ENCODE data around the gene CCT8L2. TPM values are rescaled to one million over a fixed set of nuclear protein-coding genes. Genes with fewer than 3 reads are reported as not detected.
"Not testable (repeated sequence)": the region's sequence is repeated elsewhere in the genome, so short reads cannot be mapped to it uniquely, and the experiment has no call there.

Gene CCT8L2
- total and polyA plus RNA-seq, 2 donors, result not detected

- 90% methylated on average over 3 of the region's 3 CpGs for WGBS
- H3K27ac ChIP-seq (ENCODE audit: low read depth), result no peak overlapping the region
- no peak overlapping the region for H3K4me3 ChIP-seq (ENCODE audit: low read depth, low read length)
- DNase-seq (ENCODE audit: extremely low spot score), result no peak
- no peaks in the 10 kb centered on the region for H3K4me1 ChIP-seq (ENCODE audit: insufficient read depth)
- H3K36me3 ChIP-seq (ENCODE audit: insufficient read depth), result no peaks in the 10 kb centered on the region
Observed at GRCh38 chr22:16559056-16559955, 33.3 kb downstream of the CCT8L2 start.

- H3K36me3 ChIP-seq (ENCODE audit: insufficient read depth); H3K4me3 ChIP-seq (ENCODE audit: low read depth, low read length); H3K27ac ChIP-seq (ENCODE audit: low read depth); H3K4me1 ChIP-seq (ENCODE audit: insufficient read depth); DNase-seq (ENCODE audit: extremely low spot score): not testable (repeated sequence)
- 75% methylated on average over 4 of the region's 4 CpGs for WGBS
Observed at GRCh38 chr22:16558376-16558945, 34.1 kb downstream of the CCT8L2 start.

GRCh38 chr22:16557511-16557910 lies 35.1 kb downstream of the CCT8L2 start:
- DNase-seq (ENCODE audit: extremely low spot score); H3K36me3 ChIP-seq (ENCODE audit: insufficient read depth); H3K27ac ChIP-seq (ENCODE audit: low read depth); H3K4me1 ChIP-seq (ENCODE audit: insufficient read depth); H3K4me3 ChIP-seq (ENCODE audit: low read depth, low read length): not testable (repeated sequence)
- 90% methylated on average over 13 of the region's 13 CpGs for WGBS

GRCh38 chr22:16555077-16555994 lies 37.3 kb downstream of the CCT8L2 start:
- not testable (repeated sequence) for H3K4me1 ChIP-seq (ENCODE audit: insufficient read depth); DNase-seq (ENCODE audit: extremely low spot score); H3K27ac ChIP-seq (ENCODE audit: low read depth); H3K36me3 ChIP-seq (ENCODE audit: insufficient read depth); H3K4me3 ChIP-seq (ENCODE audit: low read depth, low read length)
- 84% methylated on average over 7 of the region's 8 CpGs for WGBS

- WGBS, result 75% methylated on average over 1 of the region's 1 CpG
- H3K27ac ChIP-seq (ENCODE audit: low read depth); H3K36me3 ChIP-seq (ENCODE audit: insufficient read depth); DNase-seq (ENCODE audit: extremely low spot score); H3K4me3 ChIP-seq (ENCODE audit: low read depth, low read length); H3K4me1 ChIP-seq (ENCODE audit: insufficient read depth): not testable (repeated sequence)
Observed at GRCh38 chr22:16543310-16543709, 49.3 kb downstream of the CCT8L2 start.

Other genes starting within 250 kb of the CCT8L2 start
- not detected for gene XKR3, start 232.6 kb upstream of the CCT8L2 start, total RNA-seq
- not detected for gene XKR3, start 232.6 kb upstream of the CCT8L2 start, polyA plus RNA-seq

Measured in urinary bladder (tissue), 4 donors.